HepG2 (cell line): ENCODE results near the gene MPIG6B. TPM values are rescaled to one million over a fixed set of nuclear protein-coding genes. Genes with fewer than 3 reads are reported as not detected.

Experiments
- ATF7 ChIP-seq, 2 experiments: fragments of 450-650 bp in 1 of 2; sonication (generic) in 1 of 2; formaldehyde crosslinking in 1 of 2; IDR thresholded peaks; 2 replicates each; pipeline versions ENCODE4 v1.4.0 to v1.6.1; 2016 to 2020; ENCODE audit warnings: antibody characterized with exemption in 1 of 2, mild to moderate bottlenecking in 1 of 2, missing genetic modification reagents in 1 of 2
- EED ChIP-seq: sonication (generic); formaldehyde crosslinking; IDR thresholded peaks from 2 replicates; pipeline ENCODE4 v1.5.0; 2020; ENCODE audit warnings: mild to moderate bottlenecking, missing genetic modification reagents
- NAIF1 ChIP-seq: sonication (generic); formaldehyde crosslinking; IDR thresholded peaks from 2 replicates; pipeline ENCODE4 v1.5.0; 2020; ENCODE audit warnings: mild to moderate bottlenecking, missing genetic modification reagents, borderline replicate concordance
- NFKBIZ ChIP-seq: IDR thresholded peaks from 2 replicates; pipeline ENCODE4 v1.6.1; 2018; ENCODE audit warnings: missing genetic modification reagents, missing compliant biosample characterization
- RARG ChIP-seq: sonication (generic); formaldehyde crosslinking; IDR thresholded peaks from 2 replicates; pipeline ENCODE4 v1.4.0; 2020; ENCODE audit warnings: low read depth, mild to moderate bottlenecking, missing genetic modification reagents
- RXRA ChIP-seq: sonication (generic); formaldehyde crosslinking; IDR thresholded peaks from 2 replicates; pipeline ENCODE4 v1.5.1; 2020; ENCODE audit warnings: missing genetic modification reagents
- SP4 ChIP-seq: sonication (generic); formaldehyde crosslinking; IDR thresholded peaks from 2 replicates; pipeline ENCODE4 v1.8.1; 2023; ENCODE audit warnings: mild to moderate bottlenecking, missing genetic modification reagents
- SP5 ChIP-seq: IDR thresholded peaks from 2 replicates; pipeline ENCODE4 v1.6.1; 2016; ENCODE audit warnings: low read depth, borderline replicate concordance
- STAT5B ChIP-seq: sonication (generic); formaldehyde crosslinking; IDR thresholded peaks from 2 replicates; pipeline ENCODE4 v1.4.0; 2020; ENCODE audit warnings: missing genetic modification reagents
- TP53 ChIP-seq: sonication (generic); formaldehyde crosslinking; conservative IDR thresholded peaks from 2 replicates; pipeline ENCODE4 v1.4.0; 2020; ENCODE audit warnings: missing genetic modification reagents
- ZFP41 ChIP-seq: sonication (generic); formaldehyde crosslinking; IDR thresholded peaks from 2 replicates; pipeline ENCODE4 v1.4.0; 2020; ENCODE audit warnings: mild to moderate bottlenecking, missing genetic modification reagents, borderline replicate concordance
- ZNF367 ChIP-seq: sonication (generic); formaldehyde crosslinking; IDR thresholded peaks from 2 replicates; pipeline ENCODE4 v1.4.0; 2020; ENCODE audit warnings: missing genetic modification reagents, borderline replicate concordance
- polyA plus RNA-seq, 8 experiments: library from polyadenylated mRNA; depleted of rRNA in 3 of 8; stranded (reverse) in 7 of 8; unstranded in 1 of 8; fragments of >200 nt; fragmentation: Illumina TruSeq in 4 of 8; extraction: Trizol in 4 of 8; gene quantifications; 2 replicates each; pipeline versions ENCODE4 v1.2.1 to v1.2.3, GENCODE V29; 2011 to 2016; ENCODE audit warnings: low read depth in 4 of 8, missing spikeins in 1 of 8, mixed read lengths in 1 of 8; ENCODE audit not compliant: insufficient read depth in 1 of 8
- total RNA-seq, 5 experiments: library from RNA; depleted of rRNA; stranded (reverse); fragments of >200 nt; fragmentation: Illumina TruSeq; extraction: Trizol; gene quantifications; 2 replicates each; pipeline ENCODE4 v1.2.3, GENCODE V29; 2016; ENCODE audit warnings: low read depth in 1 of 5
- TF ChIP-seq, protein P1 (sequence below): sonication (generic); formaldehyde crosslinking; IDR thresholded peaks from 2 replicates; pipeline ENCODE4 v1.4.0; 2020; ENCODE audit warnings: missing genetic modification reagents
- TF ChIP-seq, protein P2 (sequence below): sonication (generic); formaldehyde crosslinking; IDR thresholded peaks from 2 replicates; pipeline ENCODE4 v1.4.0; 2020; ENCODE audit warnings: low read depth, mild to moderate bottlenecking, missing genetic modification reagents
- TF ChIP-seq, protein P3 (sequence below): sonication (generic); formaldehyde crosslinking; IDR thresholded peaks from 2 replicates; pipeline ENCODE4 v1.9.0; 2022; ENCODE audit warnings: low read depth, missing genetic modification reagents
- TF ChIP-seq, protein P4 (sequence below): sonication (generic); formaldehyde crosslinking; conservative IDR thresholded peaks from 2 replicates; pipeline ENCODE4 v1.8.0; 2022; ENCODE audit warnings: missing genetic modification reagents
- TF ChIP-seq, protein P5 (sequence below): sonication (generic); formaldehyde crosslinking; IDR thresholded peaks from 2 replicates; pipeline ENCODE4 v1.5.0; 2020; ENCODE audit warnings: missing genetic modification reagents
- TF ChIP-seq, protein P6 (sequence below): sonication (generic); formaldehyde crosslinking; IDR thresholded peaks from 2 replicates; pipeline ENCODE4 v1.5.0; 2020; ENCODE audit warnings: mild to moderate bottlenecking, missing genetic modification reagents

Gene MPIG6B
- total and polyA plus RNA-seq, 2 of the 13 experiments (the other 11 are each of a cell fraction or from before 2014, with no cell fraction given) = not detected

DNA sequence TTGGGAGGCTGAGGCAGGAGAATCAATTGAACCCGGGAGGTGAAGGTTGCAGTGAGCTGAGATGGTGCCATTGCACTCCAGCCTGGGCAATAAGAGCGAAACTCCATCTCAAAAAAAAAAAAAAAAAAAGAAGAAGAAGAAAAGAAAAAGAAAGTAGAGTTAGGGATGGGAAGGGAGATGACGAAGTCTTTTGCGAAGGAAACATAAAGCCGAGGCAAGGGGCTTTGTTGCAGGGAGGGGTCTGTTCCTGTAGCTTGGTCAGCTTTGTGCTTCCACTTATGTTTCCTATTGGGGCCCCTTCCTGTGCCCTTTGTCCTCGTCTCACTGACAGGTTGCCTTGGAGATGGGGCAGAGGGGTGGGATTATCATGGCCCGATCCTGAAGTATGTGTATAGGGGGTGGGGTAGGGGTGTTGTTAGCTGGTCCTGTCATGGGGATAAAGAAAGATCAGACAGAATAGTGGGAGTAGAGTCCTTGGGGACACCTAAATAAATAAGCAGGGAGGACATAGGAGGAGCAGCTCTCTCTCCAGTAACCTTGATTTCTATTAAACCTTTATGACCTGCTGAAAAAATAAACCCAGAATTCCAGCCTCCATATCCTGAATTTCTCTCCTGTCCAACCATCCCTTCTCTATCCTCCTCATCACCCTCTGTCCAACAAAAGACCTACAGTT lies 14.3 kb downstream of the MPIG6B start (continued):
- TF ChIP-seq, protein P1, sequence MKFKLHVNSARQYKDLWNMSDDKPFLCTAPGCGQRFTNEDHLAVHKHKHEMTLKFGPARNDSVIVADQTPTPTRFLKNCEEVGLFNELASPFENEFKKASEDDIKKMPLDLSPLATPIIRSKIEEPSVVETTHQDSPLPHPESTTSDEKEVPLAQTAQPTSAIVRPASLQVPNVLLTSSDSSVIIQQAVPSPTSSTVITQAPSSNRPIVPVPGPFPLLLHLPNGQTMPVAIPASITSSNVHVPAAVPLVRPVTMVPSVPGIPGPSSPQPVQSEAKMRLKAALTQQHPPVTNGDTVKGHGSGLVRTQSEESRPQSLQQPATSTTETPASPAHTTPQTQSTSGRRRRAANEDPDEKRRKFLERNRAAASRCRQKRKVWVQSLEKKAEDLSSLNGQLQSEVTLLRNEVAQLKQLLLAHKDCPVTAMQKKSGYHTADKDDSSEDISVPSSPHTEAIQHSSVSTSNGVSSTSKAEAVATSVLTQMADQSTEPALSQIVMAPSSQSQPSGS = 0 out of 2 replicates have a peak, but pooled peaks have one; percentile 37
- peak; percentile 99 for TF ChIP-seq SP5 (CRISPR knock-in tag)
- no peak for TF ChIP-seq STAT5B (CRISPR knock-in tag)
- TF ChIP-seq, protein P2, sequence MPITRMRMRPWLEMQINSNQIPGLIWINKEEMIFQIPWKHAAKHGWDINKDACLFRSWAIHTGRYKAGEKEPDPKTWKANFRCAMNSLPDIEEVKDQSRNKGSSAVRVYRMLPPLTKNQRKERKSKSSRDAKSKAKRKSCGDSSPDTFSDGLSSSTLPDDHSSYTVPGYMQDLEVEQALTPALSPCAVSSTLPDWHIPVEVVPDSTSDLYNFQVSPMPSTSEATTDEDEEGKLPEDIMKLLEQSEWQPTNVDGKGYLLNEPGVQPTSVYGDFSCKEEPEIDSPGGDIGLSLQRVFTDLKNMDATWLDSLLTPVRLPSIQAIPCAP = no peak
- TF ChIP-seq, protein P3, sequence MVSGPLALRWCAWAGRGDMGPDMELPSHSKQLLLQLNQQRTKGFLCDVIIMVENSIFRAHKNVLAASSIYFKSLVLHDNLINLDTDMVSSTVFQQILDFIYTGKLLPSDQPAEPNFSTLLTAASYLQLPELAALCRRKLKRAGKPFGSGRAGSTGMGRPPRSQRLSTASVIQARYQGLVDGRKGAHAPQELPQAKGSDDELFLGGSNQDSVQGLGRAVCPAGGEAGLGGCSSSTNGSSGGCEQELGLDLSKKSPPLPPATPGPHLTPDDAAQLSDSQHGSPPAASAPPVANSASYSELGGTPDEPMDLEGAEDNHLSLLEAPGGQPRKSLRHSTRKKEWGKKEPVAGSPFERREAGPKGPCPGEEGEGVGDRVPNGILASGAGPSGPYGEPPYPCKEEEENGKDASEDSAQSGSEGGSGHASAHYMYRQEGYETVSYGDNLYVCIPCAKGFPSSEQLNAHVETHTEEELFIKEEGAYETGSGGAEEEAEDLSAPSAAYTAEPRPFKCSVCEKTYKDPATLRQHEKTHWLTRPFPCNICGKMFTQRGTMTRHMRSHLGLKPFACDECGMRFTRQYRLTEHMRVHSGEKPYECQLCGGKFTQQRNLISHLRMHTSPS (CRISPR knock-in tag) = no peak
- TF ChIP-seq, protein P4, sequence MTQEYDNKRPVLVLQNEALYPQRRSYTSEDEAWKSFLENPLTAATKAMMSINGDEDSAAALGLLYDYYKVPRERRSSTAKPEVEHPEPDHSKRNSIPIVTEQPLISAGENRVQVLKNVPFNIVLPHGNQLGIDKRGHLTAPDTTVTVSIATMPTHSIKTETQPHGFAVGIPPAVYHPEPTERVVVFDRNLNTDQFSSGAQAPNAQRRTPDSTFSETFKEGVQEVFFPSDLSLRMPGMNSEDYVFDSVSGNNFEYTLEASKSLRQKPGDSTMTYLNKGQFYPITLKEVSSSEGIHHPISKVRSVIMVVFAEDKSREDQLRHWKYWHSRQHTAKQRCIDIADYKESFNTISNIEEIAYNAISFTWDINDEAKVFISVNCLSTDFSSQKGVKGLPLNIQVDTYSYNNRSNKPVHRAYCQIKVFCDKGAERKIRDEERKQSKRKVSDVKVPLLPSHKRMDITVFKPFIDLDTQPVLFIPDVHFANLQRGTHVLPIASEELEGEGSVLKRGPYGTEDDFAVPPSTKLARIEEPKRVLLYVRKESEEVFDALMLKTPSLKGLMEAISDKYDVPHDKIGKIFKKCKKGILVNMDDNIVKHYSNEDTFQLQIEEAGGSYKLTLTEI (CRISPR knock-in tag) = no peak
- no peak for TF ChIP-seq ZNF367
- TF ChIP-seq NFKBIZ (CRISPR knock-in tag) = peak; percentile 61; the same call in 1 of the 2 replicates
- TF ChIP-seq RARG (CRISPR knock-in tag) = no peak
- peak; percentile 87; the same call in 1 of the 2 replicates for TF ChIP-seq RXRA (CRISPR knock-in tag)
- TF ChIP-seq, protein P5, sequence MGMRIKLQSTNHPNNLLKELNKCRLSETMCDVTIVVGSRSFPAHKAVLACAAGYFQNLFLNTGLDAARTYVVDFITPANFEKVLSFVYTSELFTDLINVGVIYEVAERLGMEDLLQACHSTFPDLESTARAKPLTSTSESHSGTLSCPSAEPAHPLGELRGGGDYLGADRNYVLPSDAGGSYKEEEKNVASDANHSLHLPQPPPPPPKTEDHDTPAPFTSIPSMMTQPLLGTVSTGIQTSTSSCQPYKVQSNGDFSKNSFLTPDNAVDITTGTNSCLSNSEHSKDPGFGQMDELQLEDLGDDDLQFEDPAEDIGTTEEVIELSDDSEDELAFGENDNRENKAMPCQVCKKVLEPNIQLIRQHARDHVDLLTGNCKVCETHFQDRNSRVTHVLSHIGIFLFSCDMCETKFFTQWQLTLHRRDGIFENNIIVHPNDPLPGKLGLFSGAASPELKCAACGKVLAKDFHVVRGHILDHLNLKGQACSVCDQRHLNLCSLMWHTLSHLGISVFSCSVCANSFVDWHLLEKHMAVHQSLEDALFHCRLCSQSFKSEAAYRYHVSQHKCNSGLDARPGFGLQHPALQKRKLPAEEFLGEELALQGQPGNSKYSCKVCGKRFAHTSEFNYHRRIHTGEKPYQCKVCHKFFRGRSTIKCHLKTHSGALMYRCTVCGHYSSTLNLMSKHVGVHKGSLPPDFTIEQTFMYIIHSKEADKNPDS = no peak
- no peak; the same call in 1 of the 2 replicates for TF ChIP-seq SP4 (CRISPR knock-in tag)
- no peak for TF ChIP-seq ATF7 (IDR thresholded peaks at IDR 0.05)
- no peak; the same call in 1 of the 2 replicates for TF ChIP-seq ATF7 (CRISPR knock-in tag; IDR thresholded peaks at IDR 0.05)
- no peak for TF ChIP-seq TP53 (CRISPR knock-in tag)
- no peak for TF ChIP-seq EED (CRISPR knock-in tag)
- TF ChIP-seq ZFP41 = no peak
- TF ChIP-seq NAIF1 (CRISPR knock-in tag) = 0 out of 2 replicates have a peak, but pooled peaks have one; percentile 53
- TF ChIP-seq, protein P6, sequence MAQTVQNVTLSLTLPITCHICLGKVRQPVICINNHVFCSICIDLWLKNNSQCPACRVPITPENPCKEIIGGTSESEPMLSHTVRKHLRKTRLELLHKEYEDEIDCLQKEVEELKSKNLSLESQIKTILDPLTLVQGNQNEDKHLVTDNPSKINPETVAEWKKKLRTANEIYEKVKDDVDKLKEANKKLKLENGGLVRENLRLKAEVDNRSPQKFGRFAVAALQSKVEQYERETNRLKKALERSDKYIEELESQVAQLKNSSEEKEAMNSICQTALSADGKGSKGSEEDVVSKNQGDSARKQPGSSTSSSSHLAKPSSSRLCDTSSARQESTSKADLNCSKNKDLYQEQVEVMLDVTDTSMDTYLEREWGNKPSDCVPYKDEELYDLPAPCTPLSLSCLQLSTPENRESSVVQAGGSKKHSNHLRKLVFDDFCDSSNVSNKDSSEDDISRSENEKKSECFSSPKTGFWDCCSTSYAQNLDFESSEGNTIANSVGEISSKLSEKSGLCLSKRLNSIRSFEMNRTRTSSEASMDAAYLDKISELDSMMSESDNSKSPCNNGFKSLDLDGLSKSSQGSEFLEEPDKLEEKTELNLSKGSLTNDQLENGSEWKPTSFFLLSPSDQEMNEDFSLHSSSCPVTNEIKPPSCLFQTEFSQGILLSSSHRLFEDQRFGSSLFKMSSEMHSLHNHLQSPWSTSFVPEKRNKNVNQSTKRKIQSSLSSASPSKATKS (CRISPR knock-in tag) = peak; percentile 16; the same call in 1 of the 2 replicates
